GM13977 (cell line): ENCODE results near the gene PDHX.
A peak's percentile ranks its signal among the peaks of the same experiment; 100 is the strongest.

Experiments used
- DNase-seq: peaks from one replicate; pipeline ENCODE4 v3.0.0; 2012; ENCODE audit warnings: low spot score
- CTCF ChIP-seq: IDR thresholded peaks from 2 replicates; pipeline ENCODE4 v1.5.1; 2012; ENCODE audit warnings: mild to moderate bottlenecking, control low read depth; ENCODE audit not compliant: insufficient read depth; ENCODE audit errors: extremely low read depth, missing control alignments
- in situ Hi-C: fragments of 300-500 bp; cut with MboI; formaldehyde crosslinking; loops from one replicate; pipeline ENCODE4 v1.12.0; 2022; ENCODE audit warnings: low sequenced_read_pairs, low pct_unique_long_range_greater_than_20kb, mixed read lengths, inconsistent platforms; ENCODE audit not compliant: unreplicated experiment

Gene PDHX

DNA sequence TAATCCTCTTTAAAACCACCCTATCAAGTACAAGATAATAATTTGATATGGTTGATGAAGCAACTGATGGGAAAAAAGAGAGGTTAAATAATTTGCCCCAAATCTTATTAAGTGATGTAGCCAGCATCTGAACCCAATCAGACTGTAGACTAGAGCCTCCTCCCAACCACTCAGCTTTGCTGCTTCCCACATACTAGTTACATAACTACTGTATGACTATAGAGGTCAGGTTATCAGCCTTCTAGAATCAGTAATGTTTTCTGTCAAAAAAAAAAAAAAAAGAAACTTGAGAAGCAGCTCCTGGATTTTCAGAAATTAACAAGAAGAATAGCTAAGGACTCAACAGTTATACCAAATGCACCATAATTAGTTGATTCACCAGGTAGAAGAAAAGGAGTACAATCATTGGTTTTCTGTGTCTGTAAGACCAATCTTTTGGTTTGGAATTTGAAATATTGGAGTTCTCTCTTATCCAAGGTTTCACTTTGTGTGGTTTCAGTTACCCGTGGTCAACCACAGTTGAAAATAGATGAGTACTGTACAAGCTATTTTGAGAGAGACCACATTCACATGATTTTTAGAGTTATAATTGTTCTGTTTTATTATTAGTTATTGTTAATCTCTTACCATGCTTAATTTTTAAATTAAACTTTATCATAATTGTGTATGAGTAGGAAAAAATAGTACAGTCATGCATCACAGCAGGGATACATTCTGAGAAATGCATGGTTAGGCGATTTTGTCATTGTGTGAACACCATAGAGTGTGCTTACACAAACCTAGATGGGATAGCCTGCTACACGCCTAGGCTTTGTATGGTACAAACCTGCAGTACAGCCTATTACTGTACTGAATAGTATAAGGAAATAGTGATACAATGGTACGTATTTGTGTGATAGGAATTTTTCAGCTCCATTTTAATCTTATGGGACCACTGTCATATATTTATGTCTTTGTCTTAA, 72.2 kb downstream of the PDHX start:
- no peak for TF ChIP-seq CTCF
- in situ Hi-C loops = no loop called here
- DNase-seq = peak; percentile 54

- in situ Hi-C loops = loop anchor here (10.0 kb wide), 2 partner anchors 54 to 56 kb away; no protein-coding TSS in a partner anchor
- no peak for DNase-seq
- no peak for TF ChIP-seq CTCF
Observed at GRCh38 chr11:34990916-34991315, 74.5 kb downstream of the PDHX start.

GRCh38 chr11:34994854-34995253, 78.4 kb downstream of the PDHX start:
- no peak for DNase-seq
- in situ Hi-C loops = loop anchor here (10.0 kb wide), 2 partner anchors 50 to 60 kb away; no protein-coding TSS in a partner anchor
- TF ChIP-seq CTCF = no peak

- no peak for DNase-seq
- no peak for TF ChIP-seq CTCF
- in situ Hi-C loops = loop anchor here (10.0 kb wide), 2 partner anchors 48 to 62 kb away; no protein-coding TSS in a partner anchor
Observed at GRCh38 chr11:34996958-34997357, 80.5 kb downstream of the PDHX start.

DNA sequence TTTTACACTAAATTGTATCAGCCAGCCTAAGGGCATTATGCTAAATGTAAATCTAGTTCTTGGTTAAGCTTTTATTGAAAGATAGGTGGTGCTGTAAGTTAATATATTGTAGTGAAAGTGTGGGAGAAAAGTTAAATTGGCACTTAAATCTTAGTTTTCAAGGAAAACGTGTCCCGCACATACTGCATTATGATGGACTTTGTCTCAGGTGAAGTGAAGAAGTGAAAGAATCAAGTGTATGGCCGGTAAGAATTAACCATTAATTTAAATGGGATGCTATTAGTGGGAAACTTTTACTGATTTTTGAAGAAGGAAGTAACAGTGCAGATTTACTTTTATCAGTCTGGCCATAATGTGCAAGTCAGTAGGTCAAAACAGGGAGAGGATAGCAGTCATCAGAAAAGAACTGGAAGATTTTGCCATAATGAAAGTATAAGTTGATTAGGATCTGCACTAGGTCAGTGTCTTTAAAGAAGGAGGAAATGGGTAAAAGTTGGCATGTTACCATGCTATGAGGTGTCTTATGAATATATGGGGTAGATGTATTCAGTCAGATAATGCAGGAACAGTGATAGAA, 81.6 kb downstream of the PDHX start:
- peak; percentile 42 for TF ChIP-seq CTCF
- in situ Hi-C loops = loop anchor here (10.0 kb wide), 2 partner anchors 47 to 63 kb away; no protein-coding TSS in a partner anchor
- peak; percentile 13 for DNase-seq

DNA sequence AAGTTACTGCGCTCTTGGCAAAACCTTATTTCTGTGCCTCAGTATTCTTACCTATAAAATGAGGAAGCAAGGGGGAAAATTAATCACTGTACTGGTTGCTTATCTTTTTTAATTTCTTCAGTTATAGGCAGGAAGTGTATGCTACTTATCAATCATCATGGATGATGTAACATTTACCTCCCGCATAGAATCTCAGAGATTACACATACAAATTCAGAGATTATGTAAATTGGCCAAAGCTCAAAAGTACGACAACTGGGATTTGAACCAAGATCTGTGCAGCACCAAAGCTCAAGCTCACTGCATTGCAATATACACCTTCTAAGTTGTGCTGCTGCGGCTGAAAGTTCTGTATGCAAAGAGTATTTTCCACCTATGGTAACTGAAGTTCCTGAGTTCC, 83.0 kb downstream of the PDHX start:
- in situ Hi-C loops = loop anchor here (10.0 kb wide), 2 partner anchors 45 to 65 kb away; no protein-coding TSS in a partner anchor
- DNase-seq = no peak
- TF ChIP-seq CTCF = no peak
